GM12878 (cell line): ENCODE results near the gene CDCA3.
"Not testable (repeated sequence)": the region's sequence is repeated elsewhere in the genome, so short reads cannot be mapped to it uniquely, and the experiment has no call there.

Experiments
- CEBPB ChIP-seq, 2 experiments: fragments of 150-350 bp in 1 of 2; IDR thresholded peaks; 2 replicates each; pipeline ENCODE4 v1.6.1; 2012 to 2014; ENCODE audit warnings: low read depth in 2 of 2, low read length in 2 of 2, borderline replicate concordance in 1 of 2, inconsistent platforms in 1 of 2
- CREM ChIP-seq: IDR thresholded peaks from 2 replicates; pipeline ENCODE4 v1.6.1; 2014; ENCODE audit warnings: antibody characterized with exemption, low read depth
- IRF4 ChIP-seq: IDR thresholded peaks from 2 replicates; pipeline ENCODE4 v1.6.1; 2011; ENCODE audit warnings: low read depth, low read length
- TF ChIP-seq, protein P1 (sequence below), 3 experiments: IDR thresholded peaks in 2 of 3; conservative IDR thresholded peaks in 1 of 3; 2 replicates each; pipeline ENCODE4 v1.5.1; 2011; ENCODE audit warnings: low read depth in 3 of 3, low read length in 3 of 3, mild to moderate bottlenecking in 3 of 3, control low read depth in 2 of 3, moderate library complexity in 2 of 3, inconsistent platforms in 1 of 3, mixed read lengths in 1 of 3; ENCODE audit not compliant: control insufficient read depth in 2 of 3, insufficient read depth in 1 of 3; ENCODE audit errors: extremely low read depth in 1 of 3
- TF ChIP-seq, protein P2 (sequence below): IDR thresholded peaks from 2 replicates; pipeline ENCODE4 v1.6.1; 2011; ENCODE audit warnings: low read depth, low read length, improper control_type of control experiment, borderline replicate concordance

- TF ChIP-seq, protein P1, sequence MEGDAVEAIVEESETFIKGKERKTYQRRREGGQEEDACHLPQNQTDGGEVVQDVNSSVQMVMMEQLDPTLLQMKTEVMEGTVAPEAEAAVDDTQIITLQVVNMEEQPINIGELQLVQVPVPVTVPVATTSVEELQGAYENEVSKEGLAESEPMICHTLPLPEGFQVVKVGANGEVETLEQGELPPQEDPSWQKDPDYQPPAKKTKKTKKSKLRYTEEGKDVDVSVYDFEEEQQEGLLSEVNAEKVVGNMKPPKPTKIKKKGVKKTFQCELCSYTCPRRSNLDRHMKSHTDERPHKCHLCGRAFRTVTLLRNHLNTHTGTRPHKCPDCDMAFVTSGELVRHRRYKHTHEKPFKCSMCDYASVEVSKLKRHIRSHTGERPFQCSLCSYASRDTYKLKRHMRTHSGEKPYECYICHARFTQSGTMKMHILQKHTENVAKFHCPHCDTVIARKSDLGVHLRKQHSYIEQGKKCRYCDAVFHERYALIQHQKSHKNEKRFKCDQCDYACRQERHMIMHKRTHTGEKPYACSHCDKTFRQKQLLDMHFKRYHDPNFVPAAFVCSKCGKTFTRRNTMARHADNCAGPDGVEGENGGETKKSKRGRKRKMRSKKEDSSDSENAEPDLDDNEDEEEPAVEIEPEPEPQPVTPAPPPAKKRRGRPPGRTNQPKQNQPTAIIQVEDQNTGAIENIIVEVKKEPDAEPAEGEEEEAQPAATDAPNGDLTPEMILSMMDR (IDR thresholded peaks at IDR 0.05 in 2 of 3, conservative IDR thresholded peaks at IDR 0.05 in 1 of 3; ENCODE audit: control insufficient read depth in 2 of 3, extremely low read depth in 1 of 3, insufficient read depth in 1 of 3, low read depth in 3 of 3, low read length in 3 of 3), result not testable (repeated sequence)
- TF ChIP-seq, protein P2, sequence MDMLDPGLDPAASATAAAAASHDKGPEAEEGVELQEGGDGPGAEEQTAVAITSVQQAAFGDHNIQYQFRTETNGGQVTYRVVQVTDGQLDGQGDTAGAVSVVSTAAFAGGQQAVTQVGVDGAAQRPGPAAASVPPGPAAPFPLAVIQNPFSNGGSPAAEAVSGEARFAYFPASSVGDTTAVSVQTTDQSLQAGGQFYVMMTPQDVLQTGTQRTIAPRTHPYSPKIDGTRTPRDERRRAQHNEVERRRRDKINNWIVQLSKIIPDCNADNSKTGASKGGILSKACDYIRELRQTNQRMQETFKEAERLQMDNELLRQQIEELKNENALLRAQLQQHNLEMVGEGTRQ, result not testable (repeated sequence)
- not testable (repeated sequence) for TF ChIP-seq CREM; IRF4; CEBPB (IDR thresholded peaks at IDR 0.05; ENCODE audit: borderline replicate concordance in 1 of 2, low read depth in 2 of 2, low read length in 2 of 2)
Measured at GRCh38 chr12:6886206-6886999, 35.3 kb upstream of the CDCA3 start.
